Pancreas (tissue), 10 donors: ENCODE results near the gene MYL12A. TPM values are rescaled to one million over a fixed set of nuclear protein-coding genes. Genes with fewer than 3 reads are reported as not detected.

Source experiments
- ATAC-seq, 4 donors: fragments of 200-7000 bp; cut with Tn5 transposase; one replicate each; pipeline versions ENCODE4 v1.8.0 to v1.9.1; 2020; ENCODE audit warnings: mild to moderate bottlenecking in 4 of 4, moderate library complexity in 4 of 4
- DNase-seq, 6 donors: peaks; one replicate each; pipeline ENCODE4 v3.0.0-alpha.2; 2020
- FAIRE-seq: peaks from 2 replicates; lab custom pipeline; 2012; peaks lifted over from hg19 to GRCh38; lab: Jason Lieb, UNC
- H3K27ac ChIP-seq, 4 donors: fragments of 200-600 bp; sonication (generic); 1 replicate in 3 of 4; 2 replicates in 1 of 4; pipeline versions ENCODE4 v1.5.0 to v1.8.0; 2020
- H3K27me3 ChIP-seq, 4 donors: fragments of 200-600 bp; one replicate each; pipeline ENCODE4 v1.8.0; 2021
- H3K36me3 ChIP-seq, 3 donors: fragments of 200-600 bp; sonication (generic) in 1 of 3; one replicate each; pipeline versions ENCODE4 v1.5.0 to v1.8.0; 2020 to 2021
- H3K4me1 ChIP-seq, 3 donors: fragments of 200-600 bp; one replicate each; pipeline ENCODE4 v1.8.0; 2021
- H3K4me3 ChIP-seq, 4 donors: fragments of 200-600 bp; sonication (generic) in 2 of 4; one replicate each; pipeline versions ENCODE4 v1.5.0 to v1.8.0; 2020 to 2021
- H3K9me3 ChIP-seq, 4 donors: fragments of 200-600 bp; one replicate each; pipeline ENCODE4 v1.8.0; 2021
- CTCF ChIP-seq, 4 donors: fragments of 200-600 bp; sonication (generic) in 3 of 4; IDR thresholded peaks; one replicate each; pipeline versions ENCODE4 v1.5.0 to v1.8.0; 2021; ENCODE audit warnings: antibody characterized with exemption in 4 of 4
- WGBS, 2 donors: extraction: QIAGEN DNeasy Blood & Tissue Kit; methylation state at CpG; one replicate each; pipeline ENCODE4 v1.1.7; 2013; 5-methylcytosine and 5-hydroxymethylcytosine counted together
- intact Hi-C, 3 donors: fragments of 100-400 bp; cut with DNase I; formaldehyde crosslinking; loops; one replicate each; pipeline versions ENCODE4 v1.11.1 to v1.14.2; 2022
- polyA plus RNA-seq, 2 donors: library from polyadenylated mRNA; stranded (reverse); fragments of 200-250 nt; gene quantifications; one replicate each; pipeline ENCODE4 v1.2.3, GENCODE V29; 2013
- total RNA-seq, 6 donors: library from RNA; stranded (reverse); fragmentation: NEBNext Ultra II Directional in 4 of 6; extraction: Animal tissue kit (Norgen Biotek cat#: 25700) in 4 of 6; gene quantifications; one replicate each; pipeline versions ENCODE4 v1.2.1 to v1.2.4, GENCODE V29; 2021 to 2023
- donor health status: healthy with polysubstance abuse.
- donor health status: DM: no; HTN: no; CAD: no; lungs with moderate emphysema.
- donor health status: DM: no; HTN: no; CAD: no.
- donor health status: control.
- donor health status: control.
- donor health status: Bipolar disorder and iron deficiency.
- donor health status: DM: yes; HTN: yes; CAD: no.
- donor health status: DM: no; HTN: no; CAD: no.
- donor health status: DM: no; HTN: no; CAD: no.
- donor health status: DM: yes; HTN: yes; CAD: no.

The MYL12A gene
- total and polyA plus RNA-seq, 8 donors, result 89.6 to 203 (median 116) TPM

- Histone ChIP-seq H3K36me3 (no peaks in the 10 kb centered on the region), H3K9me3 (no peaks in the 10 kb centered on the region), H3K4me1 (peaks cover 17 to 54% (median 48%) of the 10 kb centered on the region in 3 donors), H3K4me3 (peak overlapping the region; percentile 81 to 91 (median 85)), H3K27me3 (no peaks in the 10 kb centered on the region), H3K27ac (peak overlapping the region; percentile 95 to 100 (median 98))
- FAIRE-seq (no peak), ATAC-seq (peak; percentile 49 to 67 (median 52)), DNase-seq (peak in 2 of 6 donors; percentile 77 to 89)
- intact Hi-C loops, result no loop called here
- WGBS, 2 donors, result 0 to 1% methylated on average over 52 to 69 of the region's 69 CpGs
- no peak for TF ChIP-seq CTCF (IDR thresholded peaks at IDR 0.05)
These were observed 14.9 kb downstream of the MYL12A start for GRCh38 chr18:3262234-3263131.

DNA sequence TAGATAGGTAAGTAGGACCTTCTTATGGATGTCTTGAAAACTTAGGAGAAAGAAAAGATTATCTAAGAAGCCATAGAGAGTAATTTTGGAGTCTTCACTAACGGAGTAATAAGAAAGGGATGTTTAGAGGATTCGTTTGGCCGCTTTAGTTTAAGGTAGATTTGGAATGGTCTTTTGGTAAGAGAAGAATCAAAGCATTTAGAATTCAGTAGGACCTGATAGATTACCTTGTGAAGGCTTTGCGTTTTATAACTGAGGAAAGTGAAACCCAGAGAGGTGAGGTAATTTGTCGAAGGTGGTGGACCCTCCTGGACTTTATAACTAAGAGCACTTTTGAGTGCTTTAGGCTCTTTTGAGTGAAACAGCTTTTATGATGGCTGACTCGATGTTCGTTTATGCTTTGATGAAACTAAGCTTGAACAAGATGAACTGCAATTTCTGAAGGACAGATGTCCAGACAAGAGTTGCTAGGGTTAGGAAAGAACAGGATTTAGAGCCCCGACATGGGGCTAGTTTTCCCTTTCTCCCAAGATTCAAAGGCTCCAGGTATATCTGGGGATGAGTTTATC lies 15.6 kb downstream of the MYL12A start:
- DNase-seq, result no peak
- Histone ChIP-seq H3K27me3 (no peaks in the 10 kb centered on the region), H3K27ac (peak overlapping the region in 3 of 4 donors; percentile 98 to 100 (median 99)), H3K9me3 (no peaks in the 10 kb centered on the region), H3K36me3 (no peaks in the 10 kb centered on the region), H3K4me3 (peak overlapping the region; percentile 81 to 91 (median 85)), H3K4me1 (peaks cover 12 to 55% (median 49%) of the 10 kb centered on the region in 3 donors)
- ATAC-seq, result no peak
- no peak for TF ChIP-seq CTCF (IDR thresholded peaks at IDR 0.05)
- WGBS, 2 donors, result 10 to 13% methylated on average over 8 of the region's 8 CpGs
- no peak for FAIRE-seq
- intact Hi-C loops, result no loop called here

- intact Hi-C loops, result no loop called here
- Histone ChIP-seq H3K4me1 (peaks cover 23 to 64% (median 61%) of the 10 kb centered on the region in 3 donors), H3K4me3 (peak overlapping the region in 1 of 4 donors; percentile 91), H3K9me3 (no peaks in the 10 kb centered on the region), H3K36me3 (no peaks in the 10 kb centered on the region), H3K27ac (no peak overlapping the region), H3K27me3 (no peaks in the 10 kb centered on the region)
- TF ChIP-seq CTCF (IDR thresholded peaks at IDR 0.05), result no peak
- DNase-seq (no peak), FAIRE-seq (no peak), ATAC-seq (no peak)
- 55% methylated on average over 2 of the region's 2 CpGs for WGBS, 2 donors
These were observed 16.8 kb downstream of the MYL12A start for GRCh38 chr18:3264362-3264761.

- TF ChIP-seq CTCF (IDR thresholded peaks at IDR 0.05), result no peak
- H3K27me3 ChIP-seq, result no peaks in the 10 kb centered on the region
- 35 to 42% methylated on average over 3 of the region's 3 CpGs for WGBS, 2 donors
- no peaks in the 10 kb centered on the region for H3K9me3 ChIP-seq
- peak overlapping the region in 1 of 4 donors; percentile 1 for H3K27ac ChIP-seq
- no peaks in the 10 kb centered on the region for H3K36me3 ChIP-seq
- DNase-seq (no peak), ATAC-seq (no peak), FAIRE-seq (no peak)
- H3K4me1 ChIP-seq, result peaks cover 23 to 68% (median 67%) of the 10 kb centered on the region in 3 donors
- intact Hi-C loops, result no loop called here
- H3K4me3 ChIP-seq, result no peak overlapping the region
These were observed 18.0 kb downstream of the MYL12A start for GRCh38 chr18:3265564-3266033.
